Posterior vena cava (tissue), 2 donors: Measurements from ENCODE around the gene HOXB8. TPM values are rescaled to one million over a fixed set of nuclear protein-coding genes. Genes with fewer than 3 reads are reported as not detected.

ENCODE experiments used
- DNase-seq: peaks from one replicate; pipeline ENCODE4 v3.0.0-alpha.2; 2020; ENCODE audit warnings: low spot score
- intact Hi-C, 2 donors: fragments of 100-400 bp; cut with DNase I; formaldehyde crosslinking; loops; one replicate each; pipeline versions ENCODE4 v1.14.1 to v1.14.2; 2022 to 2023
- microRNA-seq, 2 donors: library from miRNA; unstranded; fragments of <30 nt; microRNA quantifications; one replicate each; pipeline ENCODE4 v1.2.0, GENCODE V29; 2020 to 2021; ENCODE audit warnings: borderline microRNAs expressed in 2 of 2
- total RNA-seq, 2 donors: library from RNA; stranded (reverse); fragmentation: NEBNext Ultra II Directional; extraction: Animal tissue kit (Norgen Biotek cat#: 25700); gene quantifications; one replicate each; pipeline ENCODE4 v1.2.1, GENCODE V29; 2021
- donor health status: DM: yes; HTN: yes; CAD: no.
- donor health status: DM: yes; HTN: yes; CAD: no.

The HOXB8 gene
- total RNA-seq, 2 donors from 2014 or later = 0.19 to 0.93 TPM

GRCh38 chr17:48564188-48565021 lies 50.7 kb downstream of the HOXB8 start:
- intact Hi-C loops = no loop called here
- DNase-seq = no peak

GRCh38 chr17:48563867-48564187 lies 51.3 kb downstream of the HOXB8 start:
- intact Hi-C loops = no loop called here

GRCh38 chr17:48563385-48563838 lies 51.7 kb downstream of the HOXB8 start:
- intact Hi-C loops = no loop called here
- DNase-seq = no peak

More at GRCh38 chr17:48563867-48564187, 51.3 kb downstream of the HOXB8 start:
- no peak for DNase-seq

- intact Hi-C loops = no loop called here
- DNase-seq = no peak
Observed at GRCh38 chr17:48562934-48563333, 52.2 kb downstream of the HOXB8 start.

Small RNA genes lying within 50 kb of the gene (microRNA-seq; reads per million reads assigned to microRNA genes)
- gene MIR196A1 = 2.6 to 7.0 reads per million in 2 donors

Other genes with a start within 250 kb of the HOXB8 start
- gene SKAP1, start 185.1 kb downstream of the HOXB8 start, total RNA-seq = 1 to 10 TPM; 1.1 to 1.5 TPM
- gene HOXB1, start 84.3 kb downstream of the HOXB8 start, total RNA-seq = not detected
- gene HOXB2, start 70.2 kb downstream of the HOXB8 start, total RNA-seq = 10 to 100 TPM; 18.9 to 22.3 TPM
- 1 to 10 TPM; 5.0 to 6.9 TPM for gene HOXB4, start 36.9 kb downstream of the HOXB8 start, total RNA-seq
- gene HOXB3, start 25.1 kb downstream of the HOXB8 start, total RNA-seq = 10 to 100 TPM; 16.0 to 23.6 TPM
- 1 to 10 TPM; 1.1 to 2.8 TPM for gene HOXB5, start 21.5 kb downstream of the HOXB8 start, total RNA-seq
- gene HOXB6, start 10.3 kb downstream of the HOXB8 start, total RNA-seq = 1 to 10 TPM; 3.9 to 6.7 TPM
- gene HOXB7, start 4.3 kb downstream of the HOXB8 start, total RNA-seq = 10 to 100 TPM in 1 of 2 donors, 1 to 10 TPM in 1; 8.0 to 11.1 TPM
- gene HOXB9, start 11.1 kb upstream of the HOXB8 start, total RNA-seq = under 1 TPM in 1 of 2 donors, not detected in 1; 0.24 TPM
- gene PRAC1, start 107.2 kb upstream of the HOXB8 start, total RNA-seq = not detected
- gene PRAC2, start 107.9 kb upstream of the HOXB8 start, total RNA-seq = not detected
- gene HOXB13, start 113.5 kb upstream of the HOXB8 start, total RNA-seq = not detected
- gene TTLL6, start 201.9 kb upstream of the HOXB8 start, total RNA-seq = under 1 TPM in 1 of 2 donors, not detected in 1; 0.46 TPM
- 100 to 1,000 TPM; 146 to 181 TPM for gene CALCOCO2, start 215.7 kb upstream of the HOXB8 start, total RNA-seq